Stimulated activated naive CD8-positive, alpha-beta T cell treated with anti-CD3 and anti-CD28 coated beads, Interleukin-15, Interleukin-2, amounts not matched to agents 100 U/mL and 50 U/mL, for 24 hours (primary cell): ENCODE results near the gene MAVS.
"Not testable (repeated sequence)": the region's sequence is repeated elsewhere in the genome, so short reads cannot be mapped to it uniquely, and the experiment has no call there.

Experiments used
- ATAC-seq: fragments of 150-1000 bp; cut with Tn5 transposase; one replicate; pipeline ENCODE4 v1.10.0; 2021
- DNase-seq: peaks from one replicate; pipeline ENCODE4 v3.0.0; 2021

Gene MAVS

DNA sequence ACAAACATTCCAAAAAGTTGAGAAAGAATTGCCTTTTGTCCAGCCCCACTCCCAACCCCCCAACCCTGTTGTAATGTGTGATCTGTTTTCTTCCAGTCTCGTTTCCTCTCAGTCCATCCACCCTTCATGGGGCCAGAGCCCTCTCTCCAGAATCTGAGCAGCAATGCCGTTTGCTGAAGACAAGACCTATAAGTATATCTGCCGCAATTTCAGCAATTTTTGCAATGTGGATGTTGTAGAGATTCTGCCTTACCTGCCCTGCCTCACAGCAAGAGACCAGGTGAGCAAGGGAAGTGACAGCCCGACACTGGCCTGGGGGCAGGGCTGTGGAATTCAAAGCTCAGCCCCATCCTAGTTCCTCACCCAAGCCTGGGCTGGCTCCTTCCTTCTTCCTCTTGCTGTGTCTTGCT, 7.8 kb downstream of the MAVS start:
- ATAC-seq (no peak), DNase-seq (no peak)

- ATAC-seq (no peak), DNase-seq (no peak)
Observed at GRCh38 chr20:3857405-3857804, 10.8 kb downstream of the MAVS start.

- DNase-seq: no peak
- ATAC-seq: no peak
Observed at GRCh38 chr20:3858689-3859088, 12.1 kb downstream of the MAVS start.

- ATAC-seq: no peak
- DNase-seq: no peak
Observed at GRCh38 chr20:3861191-3861590, 14.6 kb downstream of the MAVS start.

DNA sequence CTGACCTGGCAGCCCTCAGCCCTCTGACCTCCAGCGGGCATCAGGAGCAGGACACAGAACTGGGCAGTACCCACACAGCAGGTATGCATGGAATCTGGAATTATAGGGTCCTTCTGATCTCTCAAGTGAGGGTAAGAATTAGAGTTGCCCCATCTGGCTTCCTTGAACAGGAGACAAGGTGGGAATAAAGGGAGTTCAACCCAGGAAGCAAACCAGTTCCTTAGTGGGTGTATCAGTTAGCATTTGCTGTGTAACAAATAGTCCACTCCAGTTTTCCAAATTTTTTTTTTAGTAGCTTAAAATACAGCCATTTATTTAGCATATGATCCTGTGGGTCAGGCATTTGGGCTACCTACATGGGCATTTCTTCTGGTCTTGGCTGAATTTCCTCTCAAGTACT, 15.7 kb downstream of the MAVS start:
- no peak for ATAC-seq
- no peak for DNase-seq

DNA sequence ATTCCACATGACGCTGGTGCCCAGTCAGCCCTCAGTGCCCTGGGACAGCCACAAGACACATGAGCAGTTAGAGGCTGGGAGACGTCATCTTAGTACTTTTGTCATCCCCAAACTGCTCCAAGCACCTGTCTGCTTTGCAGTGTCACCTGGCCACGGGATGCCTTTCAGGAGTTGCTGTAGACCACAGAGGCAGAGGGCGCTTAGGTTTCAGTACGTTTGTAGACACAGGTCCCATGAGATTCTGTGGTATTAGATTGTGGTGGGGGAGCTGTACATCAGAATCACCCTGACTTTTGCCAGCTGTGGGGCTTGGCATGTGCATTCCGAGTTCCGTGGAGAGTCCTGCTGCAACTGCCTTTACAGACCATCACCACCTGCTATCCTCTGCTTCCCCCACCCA, 16.7 kb downstream of the MAVS start:
- ATAC-seq: no peak
- DNase-seq: no peak

DNA sequence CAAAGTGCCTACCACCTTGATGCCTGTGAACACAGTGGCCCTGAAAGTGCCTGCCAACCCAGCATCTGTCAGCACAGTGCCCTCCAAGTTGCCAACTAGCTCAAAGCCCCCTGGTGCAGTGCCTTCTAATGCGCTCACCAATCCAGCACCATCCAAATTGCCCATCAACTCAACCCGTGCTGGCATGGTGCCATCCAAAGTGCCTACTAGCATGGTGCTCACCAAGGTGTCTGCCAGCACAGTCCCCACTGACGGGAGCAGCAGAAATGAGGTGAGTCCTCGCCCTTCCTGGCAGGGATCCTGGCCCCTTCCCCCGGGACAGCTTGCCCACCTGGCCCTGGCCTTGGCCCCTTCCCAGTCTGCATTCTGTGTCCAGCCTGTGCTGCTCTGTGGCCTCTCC, 17.9 kb downstream of the MAVS start:
- DNase-seq (no peak), ATAC-seq (no peak)

DNA sequence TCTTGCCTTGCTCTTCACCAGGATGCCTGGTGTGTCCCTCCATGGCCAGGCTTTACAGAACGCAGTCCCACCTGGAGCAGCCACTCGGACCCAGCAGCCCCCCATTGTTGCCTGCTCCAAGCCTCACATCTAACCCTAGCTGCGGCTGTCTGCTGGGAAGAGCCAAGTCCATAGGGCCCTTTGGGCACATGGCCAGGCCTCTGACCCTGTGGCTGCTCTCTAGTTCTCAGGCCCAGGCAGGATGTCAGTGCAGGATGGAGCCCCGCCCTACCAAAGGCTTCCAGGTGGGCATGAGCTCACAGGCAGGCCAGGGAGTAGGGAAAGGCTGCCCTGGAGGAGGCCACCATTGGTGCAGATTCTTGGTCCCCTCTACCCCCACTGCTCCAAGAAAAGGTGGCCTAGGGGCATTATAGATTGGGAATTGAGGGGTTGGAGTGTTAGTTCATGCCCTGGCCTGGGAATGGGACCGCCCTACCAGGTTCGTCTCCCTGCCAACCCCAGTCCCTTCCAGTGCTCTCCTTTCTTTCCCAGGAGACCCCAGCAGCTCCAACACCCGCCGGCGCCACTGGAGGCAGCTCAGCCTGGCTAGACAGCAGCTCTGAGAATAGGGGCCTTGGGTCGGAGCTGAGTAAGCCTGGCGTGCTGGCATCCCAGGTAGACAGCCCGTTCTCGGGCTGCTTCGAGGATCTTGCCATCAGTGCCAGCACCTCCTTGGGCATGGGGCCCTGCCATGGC, 18.7 kb downstream of the MAVS start:
- DNase-seq (no peak), ATAC-seq (no peak)

GRCh38 chr20:3865887-3866407, 19.3 kb downstream of the MAVS start:
- ATAC-seq (no peak), DNase-seq (no peak)

DNA sequence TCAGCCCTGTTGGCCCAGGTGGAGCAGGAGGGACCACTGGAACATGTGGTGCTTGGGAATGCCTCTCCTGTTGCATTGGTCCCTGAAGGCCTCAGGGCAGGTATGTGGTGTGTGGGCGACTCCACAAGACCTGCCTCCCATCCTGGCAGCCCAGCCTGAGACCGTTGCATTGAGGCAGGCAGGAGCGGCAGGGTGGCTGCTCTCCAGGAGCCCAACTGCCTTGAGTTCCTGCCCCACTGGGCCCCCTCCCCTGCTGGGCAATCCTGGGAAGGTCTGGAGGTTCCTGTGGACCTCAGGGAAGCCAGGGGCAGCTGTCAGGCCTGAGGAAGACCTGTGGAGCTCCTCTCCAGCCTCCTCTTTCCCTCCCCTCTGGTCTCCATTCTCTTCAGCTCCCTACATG, 19.8 kb downstream of the MAVS start:
- DNase-seq (no peak), ATAC-seq (no peak)

GRCh38 chr20:3867802-3868201, 21.2 kb downstream of the MAVS start:
- no peak for DNase-seq
- ATAC-seq: no peak

DNA sequence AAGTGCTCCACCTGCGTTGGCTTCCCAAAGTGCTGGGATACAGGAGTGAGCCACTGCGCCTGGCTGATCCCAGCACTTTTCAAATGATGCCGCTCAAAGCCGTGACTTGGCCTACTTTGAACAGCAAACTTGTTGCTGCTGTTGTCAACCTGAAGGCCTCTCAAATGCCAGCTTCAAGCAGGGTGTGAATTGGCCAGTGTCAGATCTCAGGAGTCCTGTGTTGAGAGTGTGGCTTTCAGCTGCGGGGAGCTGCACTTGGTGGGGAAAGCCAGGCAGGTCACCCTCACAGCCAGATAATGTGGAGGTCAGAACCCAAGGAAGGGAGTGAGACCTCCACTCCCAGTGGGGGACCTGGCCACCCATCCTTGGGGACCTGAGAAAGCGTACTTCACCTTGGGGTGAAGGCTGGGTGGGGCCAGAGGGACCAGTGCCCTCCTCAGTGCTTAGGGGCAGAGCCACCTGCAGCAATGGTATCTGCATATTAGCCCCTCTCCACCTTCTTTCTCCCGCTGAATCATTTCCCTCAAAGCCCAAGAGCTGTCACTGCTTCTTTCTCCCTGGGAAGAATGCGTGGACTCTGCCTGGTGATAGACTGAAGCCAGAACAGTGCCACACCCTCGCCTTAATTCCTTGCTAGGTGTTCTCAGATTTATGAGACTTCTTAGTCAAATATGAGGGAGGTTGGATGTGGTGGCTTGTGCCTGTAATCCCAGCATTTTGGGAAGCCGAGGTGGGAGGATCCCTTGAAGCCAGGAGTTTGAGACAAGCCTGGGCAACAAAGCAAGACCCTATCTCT, 23.4 kb downstream of the MAVS start:
- no peak for ATAC-seq

GRCh38 chr20:3871550-3872265, 25.1 kb downstream of the MAVS start:
- DNase-seq: no peak
- no peak for ATAC-seq

More for the DNA sequence above, 23.4 kb downstream of the MAVS start:
- no peak for DNase-seq

DNA sequence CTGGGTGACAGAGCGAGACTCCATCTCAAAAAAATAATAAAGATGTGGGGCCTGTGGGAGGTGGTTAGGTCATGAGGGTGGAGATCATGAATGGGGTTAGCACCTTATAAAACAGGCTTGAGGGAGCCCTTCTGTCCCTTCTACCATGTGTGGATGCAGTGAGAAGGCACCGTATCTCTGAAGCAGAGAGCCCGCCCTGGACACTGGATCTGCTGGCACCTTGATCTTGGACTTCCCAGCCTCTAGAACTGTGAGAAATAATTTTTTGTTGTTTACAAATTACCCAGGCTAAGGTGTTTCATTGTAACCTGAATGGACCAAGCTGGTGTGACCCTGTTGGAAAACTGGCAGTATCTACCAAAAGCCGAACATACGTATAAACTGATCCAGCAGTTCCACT, 26.9 kb downstream of the MAVS start:
- DNase-seq: no peak

GRCh38 chr20:3874194-3874844, 27.7 kb downstream of the MAVS start:
- ATAC-seq: no peak

More for the DNA sequence above, 26.9 kb downstream of the MAVS start:
- ATAC-seq: no peak

DNA sequence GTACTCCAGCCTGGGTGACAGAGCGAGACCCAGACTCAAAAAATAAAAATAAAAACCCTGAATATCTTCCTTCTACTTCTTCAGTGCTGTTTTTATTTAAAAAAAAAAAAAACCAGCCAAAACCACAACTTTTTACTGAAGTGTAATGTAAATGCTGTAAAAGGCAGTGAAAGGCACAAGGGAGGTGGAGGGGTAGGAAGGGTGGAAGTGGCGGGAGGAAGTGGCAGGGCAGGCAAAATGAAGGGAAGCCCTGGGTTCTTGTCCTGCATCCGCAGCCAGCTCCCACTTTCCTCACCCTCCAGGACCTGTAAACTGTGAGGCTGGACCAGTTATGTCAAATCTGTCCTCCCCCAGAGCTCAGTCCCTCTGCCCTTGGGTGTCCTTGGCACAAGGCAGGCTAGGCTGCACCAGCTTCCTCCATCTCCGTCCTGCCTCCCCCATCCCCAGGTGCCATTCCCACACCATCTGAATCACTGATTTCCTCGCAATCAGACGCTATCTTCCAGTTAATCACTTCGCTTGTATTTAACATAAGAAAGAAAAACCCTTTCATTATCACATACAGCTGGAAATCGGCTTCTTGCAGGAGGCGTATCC, 28.8 kb downstream of the MAVS start:
- ATAC-seq: no peak
- no peak for DNase-seq

More at GRCh38 chr20:3874194-3874844, 27.7 kb downstream of the MAVS start:
- no peak for DNase-seq

- DNase-seq (no peak), ATAC-seq (no peak)
Observed at GRCh38 chr20:3876000-3876399, 29.4 kb downstream of the MAVS start.

GRCh38 chr20:3876676-3877075, 30.0 kb downstream of the MAVS start:
- ATAC-seq (no peak), DNase-seq (no peak)

GRCh38 chr20:3878921-3879274, 32.3 kb downstream of the MAVS start:
- ATAC-seq, DNase-seq: not testable (repeated sequence)

DNA sequence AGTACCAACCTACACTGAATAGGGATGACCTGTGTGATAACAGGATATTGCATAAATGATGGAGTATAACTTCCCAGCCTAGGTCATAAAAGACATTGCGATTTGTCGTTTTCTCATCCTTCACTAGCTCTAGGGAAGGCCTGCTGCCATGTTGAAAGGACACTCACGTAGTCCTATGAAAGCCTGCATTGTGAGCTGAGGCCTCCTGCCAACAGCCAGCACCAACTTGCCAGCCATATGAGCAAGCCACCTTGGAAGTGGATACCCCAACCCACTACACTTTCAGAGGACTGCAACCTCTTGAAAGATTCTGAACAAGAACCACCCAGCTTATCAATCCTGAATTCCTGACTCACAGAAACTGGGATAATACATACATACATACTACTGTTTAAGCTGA, 39.1 kb downstream of the MAVS start:
- ATAC-seq (no peak), DNase-seq (no peak)

DNA sequence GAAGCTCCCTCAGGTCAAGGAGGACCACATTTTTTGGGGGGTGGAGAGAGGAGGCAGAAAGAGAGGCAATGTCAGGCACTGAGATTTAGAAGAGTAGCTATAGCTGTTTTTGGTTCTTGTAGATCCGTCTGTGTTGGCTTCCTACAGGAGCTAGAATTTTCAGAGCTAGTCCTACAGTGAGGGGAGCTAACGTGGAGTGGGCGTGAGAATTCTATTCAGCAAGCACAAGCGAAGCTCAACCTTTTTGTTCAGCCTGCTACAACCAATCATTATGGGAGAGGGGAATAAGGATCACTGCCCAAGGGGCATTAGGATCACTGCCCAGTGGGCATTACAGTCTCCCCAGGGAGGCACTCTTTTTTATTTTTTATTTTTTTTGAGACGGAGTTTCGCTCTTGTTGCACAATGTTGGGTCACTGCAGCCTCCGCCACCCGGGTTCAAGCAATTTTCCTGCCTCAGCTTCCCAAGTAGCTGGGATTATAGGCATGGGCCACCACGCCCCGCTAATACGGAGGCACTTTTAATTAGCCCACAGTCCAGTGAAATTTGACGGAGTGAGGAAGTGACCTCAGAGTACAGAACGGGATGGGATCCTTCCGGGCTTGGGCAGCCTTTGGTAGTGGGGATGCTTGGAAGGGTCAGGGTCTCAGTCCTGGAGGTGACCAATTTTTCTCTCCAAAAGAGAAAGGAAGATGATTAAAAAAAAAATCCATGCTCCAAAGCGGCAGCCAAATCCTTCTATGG, 41.4 kb downstream of the MAVS start:
- DNase-seq: no peak
- no peak for ATAC-seq
